H9 (cell line): Measurements from ENCODE around the gene PEX5L. TPM values are rescaled to one million over a fixed set of nuclear protein-coding genes. Genes with fewer than 3 reads are reported as not detected.

Experiments used
- DNase-seq: peaks from one replicate; pipeline ENCODE4 v3.0.0-alpha.2; 2017
- H2AFZ ChIP-seq: one replicate; pipeline ENCODE4 v1.6.1; 2013; ENCODE audit warnings: mild to moderate bottlenecking, low read length, control low read depth, moderate library complexity
- H2AK5ac ChIP-seq: 2 replicates; pipeline ENCODE4 v1.6.1; 2013; ENCODE audit warnings: low read length, control low read depth, mixed read lengths; ENCODE audit not compliant: insufficient read length
- H2BK120ac ChIP-seq: one replicate; pipeline ENCODE4 v1.6.1; 2013; ENCODE audit warnings: low read depth, mild to moderate bottlenecking, low read length, control low read depth, inconsistent platforms; ENCODE audit not compliant: poor library complexity, severe bottlenecking
- H2BK12ac ChIP-seq: 2 replicates; pipeline ENCODE4 v1.6.1; 2013; ENCODE audit warnings: low read length, control low read depth, mixed read lengths, low read depth; ENCODE audit not compliant: insufficient read length
- H2BK15ac ChIP-seq: 2 replicates; pipeline ENCODE4 v1.6.1; 2013; ENCODE audit warnings: low read depth, low read length, control low read depth
- H2BK20ac ChIP-seq: one replicate; pipeline ENCODE4 v1.6.1; 2013; ENCODE audit warnings: low read depth, mild to moderate bottlenecking, low read length, control low read depth, inconsistent platforms; ENCODE audit not compliant: poor library complexity, severe bottlenecking
- H2BK5ac ChIP-seq: 2 replicates; pipeline ENCODE4 v1.6.1; 2013; ENCODE audit warnings: low read length, control low read depth, mixed read lengths; ENCODE audit not compliant: insufficient read length
- H3K14ac ChIP-seq: 2 replicates; pipeline ENCODE4 v1.6.1; 2013; ENCODE audit warnings: low read length, control low read depth; ENCODE audit not compliant: insufficient read depth
- H3K18ac ChIP-seq: 2 replicates; pipeline ENCODE4 v1.6.1; 2013; ENCODE audit warnings: low read depth, mild to moderate bottlenecking, mixed read lengths, low read length, control low read depth; ENCODE audit not compliant: insufficient read length
- H3K23ac ChIP-seq: 2 replicates; pipeline ENCODE4 v1.6.1; 2013; ENCODE audit warnings: low read length, control low read depth, mixed read lengths, low read depth; ENCODE audit not compliant: insufficient read length
- H3K23me2 ChIP-seq: 2 replicates; pipeline ENCODE4 v1.6.1; 2013; ENCODE audit warnings: low read depth, mild to moderate bottlenecking, mixed read lengths, low read length, control low read depth; ENCODE audit not compliant: insufficient read length, poor library complexity, severe bottlenecking
- H3K27ac ChIP-seq: 2 replicates; pipeline ENCODE4 v1.5.1; 2013; ENCODE audit warnings: low read length, control low read depth, mixed read lengths, low read depth; ENCODE audit not compliant: insufficient read length
- H3K27me3 ChIP-seq: 2 replicates; pipeline ENCODE4 v1.6.1; 2013; ENCODE audit warnings: low read length, control low read depth, inconsistent platforms; ENCODE audit not compliant: insufficient read depth
- H3K4ac ChIP-seq: 2 replicates; pipeline ENCODE4 v1.6.1; 2013; ENCODE audit warnings: low read depth, mild to moderate bottlenecking, control low read depth, inconsistent platforms, low read length, moderate library complexity
- H3K4me1 ChIP-seq: 2 replicates; pipeline ENCODE4 v1.6.1; 2013; ENCODE audit warnings: low read length, control low read depth, inconsistent platforms; ENCODE audit not compliant: insufficient read depth
- H3K4me2 ChIP-seq: 2 replicates; pipeline ENCODE4 v1.6.1; 2013; ENCODE audit warnings: low read length, control low read depth, mixed read lengths; ENCODE audit not compliant: insufficient read length, insufficient read depth
- H3K56ac ChIP-seq: 2 replicates; pipeline ENCODE4 v1.6.1; 2013; ENCODE audit warnings: low read depth, mild to moderate bottlenecking, mixed read lengths, low read length, control low read depth; ENCODE audit not compliant: insufficient read length
- H3K79me1 ChIP-seq: 2 replicates; pipeline ENCODE4 v1.6.1; 2013; ENCODE audit warnings: low read depth, mild to moderate bottlenecking, moderate library complexity, low read length, control low read depth, inconsistent platforms; ENCODE audit not compliant: insufficient read depth, poor library complexity, severe bottlenecking
- H3K79me2 ChIP-seq: 2 replicates; pipeline ENCODE4 v1.6.1; 2013; ENCODE audit warnings: low read length, control low read depth, inconsistent platforms; ENCODE audit not compliant: insufficient read depth
- H3K9ac ChIP-seq: 2 replicates; pipeline ENCODE4 v1.6.1; 2013; ENCODE audit warnings: low read length, control low read depth, mixed read lengths; ENCODE audit not compliant: insufficient read length; ENCODE audit errors: extremely low read depth
- H3K9me3 ChIP-seq: one replicate; pipeline ENCODE4 v1.6.1; 2013; ENCODE audit warnings: low read depth, low read length, inconsistent platforms; ENCODE audit not compliant: control insufficient read depth
- H3T11ph ChIP-seq: one replicate; pipeline ENCODE4 v1.6.1; 2013; ENCODE audit warnings: mild to moderate bottlenecking, low read length, control low read depth, inconsistent platforms
- H4K20me1 ChIP-seq: one replicate; pipeline ENCODE4 v1.6.1; 2013; ENCODE audit not compliant: control insufficient read depth, insufficient read length, insufficient read depth
- H4K5ac ChIP-seq: 2 replicates; pipeline ENCODE4 v1.6.1; 2013; ENCODE audit warnings: low read depth, mild to moderate bottlenecking, mixed read lengths, low read length, control low read depth; ENCODE audit not compliant: insufficient read length
- H4K8ac ChIP-seq: replicated peaks from 2 replicates; pipeline ENCODE4 v1.6.1; 2013; ENCODE audit warnings: low read length, control low read depth, mixed read lengths, low read depth; ENCODE audit not compliant: insufficient read length
- H4K91ac ChIP-seq: 2 replicates; pipeline ENCODE4 v1.6.1; 2013; ENCODE audit warnings: low read depth, mild to moderate bottlenecking, moderate library complexity, mixed read lengths, low read length, control low read depth; ENCODE audit not compliant: insufficient read length
- H3K27ac Mint-ChIP-seq, 3 experiments: 2 replicates in 2 of 3; 3 replicates in 1 of 3; pipeline ENCODE4 v1.8.0; 2020 to 2021; ENCODE audit warnings: mixed read lengths in 3 of 3, mild to moderate bottlenecking in 1 of 3, moderate library complexity in 1 of 3
- H3K27me3 Mint-ChIP-seq: 2 replicates; pipeline ENCODE4 v1.8.0; 2021; ENCODE audit warnings: low read depth, mild to moderate bottlenecking, moderate library complexity, mixed read lengths
- H3K36me3 Mint-ChIP-seq, 3 experiments: 2 replicates in 2 of 3; 3 replicates in 1 of 3; pipeline ENCODE4 v1.8.0; 2020 to 2021; ENCODE audit warnings: low read depth in 3 of 3, mixed read lengths in 3 of 3; ENCODE audit not compliant: insufficient read depth in 1 of 3
- H3K4me1 Mint-ChIP-seq, 2 experiments: 2 replicates each; pipeline ENCODE4 v1.8.0; 2020; ENCODE audit warnings: mixed read lengths in 2 of 2
- H3K4me3 Mint-ChIP-seq, 2 experiments: 2 replicates in 1 of 2; 3 replicates in 1 of 2; pipeline ENCODE4 v1.8.0; 2020 to 2021; ENCODE audit warnings: mild to moderate bottlenecking in 2 of 2, mixed read lengths in 2 of 2, moderate library complexity in 1 of 2
- H3K9me3 Mint-ChIP-seq, 2 experiments: 2 replicates in 1 of 2; 3 replicates in 1 of 2; pipeline ENCODE4 v1.8.0; 2020; ENCODE audit warnings: mild to moderate bottlenecking in 2 of 2, mixed read lengths in 2 of 2, moderate library complexity in 1 of 2
- CTCF ChIP-seq: fragments of 200-600 bp; sonication (generic); conservative IDR thresholded peaks from 3 replicates; pipeline ENCODE4 v1.8.0; 2021; ENCODE audit warnings: antibody characterized with exemption, mild to moderate bottlenecking
- WGBS: extraction: QIAGEN DNeasy Blood & Tissue Kit; methylation state at CpG from one replicate; pipeline ENCODE4 v1.1.7; 2013; ENCODE audit warnings: missing lambda C conversion rate, low lambda C conversion rate, mixed read lengths; ENCODE audit not compliant: insufficient read length; ENCODE audit errors: extremely low coverage; 5-methylcytosine and 5-hydroxymethylcytosine counted together
- total RNA-seq: library from RNA; stranded (reverse); gene quantifications from 2 replicates; pipeline ENCODE4 v1.2.1, GENCODE V29; 2021

The PEX5L gene
- total RNA-seq, 1 experiment from 2014 or later, result 0.85 TPM

- no peak overlapping the region for H3K56ac ChIP-seq
- no peak overlapping the region for H3K27ac ChIP-seq
- H4K8ac ChIP-seq, result no peak overlapping the region
- no peak overlapping the region for H2BK5ac ChIP-seq
- peak overlapping the region in 2 of 3 experiments; percentile 29 to 35; a peak in 3 of 7 replicates for H3K27ac Mint-ChIP-seq
- no peaks in the 10 kb centered on the region for H3K23me2 ChIP-seq
- no peaks in the 10 kb centered on the region for H3K79me2 ChIP-seq
- no peak for DNase-seq
- no peaks in the 10 kb centered on the region for H3K36me3 Mint-ChIP-seq
- H2BK120ac ChIP-seq, result no peak overlapping the region
- no peak overlapping the region for H2BK20ac ChIP-seq
- H3K9me3 Mint-ChIP-seq, result no peaks in the 10 kb centered on the region
- no peak overlapping the region for H3K4me2 ChIP-seq
- H3K4me3 Mint-ChIP-seq, result no peak overlapping the region
- H3K4me1 Mint-ChIP-seq, result peaks cover 26% of the 10 kb centered on the region in 2 experiments
- H3K18ac ChIP-seq, result no peak overlapping the region
- no peak overlapping the region for H3K23ac ChIP-seq
- no peaks in the 10 kb centered on the region for H3K9me3 ChIP-seq
- H2BK12ac ChIP-seq, result no peak overlapping the region
- peaks cover 10% of the 10 kb centered on the region; the same call in 1 of the 2 replicates for H3K4me1 ChIP-seq
- no peaks in the 10 kb centered on the region for H4K20me1 ChIP-seq
- no peak overlapping the region for H3K14ac ChIP-seq
- no peak overlapping the region for H4K5ac ChIP-seq
- H4K91ac ChIP-seq, result no peak overlapping the region
- H3K27me3 ChIP-seq, result no peaks in the 10 kb centered on the region
- H2AFZ ChIP-seq, result no peak overlapping the region
- WGBS, result no CpG with 5 or more reads among the region's 1 CpG
- H3K4ac ChIP-seq, result no peak overlapping the region
- no peak overlapping the region for H2AK5ac ChIP-seq
- no peak overlapping the region for H3K9ac ChIP-seq
- no peak for TF ChIP-seq CTCF
- H3K79me1 ChIP-seq, result no peaks in the 10 kb centered on the region
- no peak overlapping the region for H3T11ph ChIP-seq
- H2BK15ac ChIP-seq, result no peak overlapping the region
- no peaks in the 10 kb centered on the region for H3K27me3 Mint-ChIP-seq
These were observed 210.5 kb downstream of the PEX5L start for GRCh38 chr3:179826247-179826637.
